AG04450 (cell line): ENCODE measurements around the gene NLRP3. TPM values are rescaled to one million over a fixed set of nuclear protein-coding genes. Genes with fewer than 3 reads are reported as not detected.

Experiments
- CTCF ChIA-PET: fragments of 300-600, 350-600 bp; formaldehyde crosslinking; extraction: SDS; loops from one replicate; lab custom pipeline; 2022; ENCODE audit warnings: antibody characterized with exemption, inconsistent platforms; lab: Charles Lee
- POLR2A ChIA-PET: fragments of 350-600 bp; formaldehyde crosslinking; extraction: SDS; loops from one replicate; lab custom pipeline; 2021; ENCODE audit warnings: antibody characterized with exemption, inconsistent platforms; lab: Yijun Ruan, JAX
- DNase-seq: peaks from one replicate; pipeline ENCODE4 v3.0.0-alpha.2; 2011; ENCODE audit warnings: low read depth, low spot score
- H3K27ac ChIP-seq: one replicate; pipeline ENCODE4 v1.5.1; 2012; ENCODE audit warnings: low read depth, low read length, control low read depth
- H3K27me3 ChIP-seq: one replicate; pipeline ENCODE4 v1.6.0; 2012; ENCODE audit warnings: low read length; ENCODE audit not compliant: control insufficient read depth, insufficient read depth
- H3K4me3 ChIP-seq: 2 replicates; pipeline ENCODE4 v1.5.1; 2011; ENCODE audit warnings: mild to moderate bottlenecking, low read depth, low read length, control low read depth
- H3K9me3 ChIP-seq: 2 replicates; pipeline ENCODE4 v1.5.1; 2012; ENCODE audit warnings: low read length; ENCODE audit not compliant: control insufficient read depth, insufficient read depth
- polyA plus RNA-seq: library from polyadenylated mRNA; depleted of rRNA; stranded (reverse); fragments of >200 nt; gene quantifications from 2 replicates; pipeline ENCODE4 v1.2.3, GENCODE V29; 2011
- TF ChIP-seq, protein P1 (sequence below): IDR thresholded peaks from 2 replicates; pipeline ENCODE4 v1.5.1; 2011; ENCODE audit warnings: low read depth, low read length, control low read depth, inconsistent platforms

Gene NLRP3
- polyA plus RNA-seq, 1 experiment = 0.06 TPM

DNA sequence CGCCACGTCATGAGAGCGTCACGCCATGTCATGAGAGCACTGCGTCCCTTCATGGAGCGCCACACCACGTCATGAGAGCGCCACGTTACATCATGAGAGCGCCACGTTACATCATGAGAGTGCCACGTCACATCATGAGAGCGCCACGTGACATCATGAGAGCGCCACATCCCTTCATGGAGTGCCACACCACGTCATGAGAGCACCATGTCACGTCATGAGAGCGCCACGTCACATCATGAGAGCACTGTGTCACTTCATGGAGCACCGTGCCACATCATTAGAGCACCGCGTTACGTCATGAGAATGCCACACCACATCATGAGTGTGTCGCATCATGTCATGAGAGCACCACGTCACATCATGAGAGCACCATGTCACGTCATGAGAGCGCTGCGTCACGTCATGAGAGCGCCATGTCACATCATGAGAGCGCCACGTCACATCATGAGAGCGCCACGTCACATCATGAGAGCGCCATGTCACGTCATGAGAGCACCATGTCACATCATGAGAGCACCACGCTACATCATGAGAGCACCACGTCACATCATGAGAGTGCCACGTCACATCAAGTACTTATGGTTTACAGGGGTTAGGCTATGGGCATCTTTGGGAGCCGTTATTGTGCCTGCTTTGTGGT, 9.8 kb upstream of the NLRP3 start:
- no peak for DNase-seq
- POLR2A ChIA-PET = no interaction called here
- Histone ChIP-seq H3K4me3 (no peak overlapping the region), H3K9me3 (peaks cover 16% of the 10 kb centered on the region), H3K27ac (no peak overlapping the region), H3K27me3 (no peaks in the 10 kb centered on the region)
- TF ChIP-seq, protein P1, sequence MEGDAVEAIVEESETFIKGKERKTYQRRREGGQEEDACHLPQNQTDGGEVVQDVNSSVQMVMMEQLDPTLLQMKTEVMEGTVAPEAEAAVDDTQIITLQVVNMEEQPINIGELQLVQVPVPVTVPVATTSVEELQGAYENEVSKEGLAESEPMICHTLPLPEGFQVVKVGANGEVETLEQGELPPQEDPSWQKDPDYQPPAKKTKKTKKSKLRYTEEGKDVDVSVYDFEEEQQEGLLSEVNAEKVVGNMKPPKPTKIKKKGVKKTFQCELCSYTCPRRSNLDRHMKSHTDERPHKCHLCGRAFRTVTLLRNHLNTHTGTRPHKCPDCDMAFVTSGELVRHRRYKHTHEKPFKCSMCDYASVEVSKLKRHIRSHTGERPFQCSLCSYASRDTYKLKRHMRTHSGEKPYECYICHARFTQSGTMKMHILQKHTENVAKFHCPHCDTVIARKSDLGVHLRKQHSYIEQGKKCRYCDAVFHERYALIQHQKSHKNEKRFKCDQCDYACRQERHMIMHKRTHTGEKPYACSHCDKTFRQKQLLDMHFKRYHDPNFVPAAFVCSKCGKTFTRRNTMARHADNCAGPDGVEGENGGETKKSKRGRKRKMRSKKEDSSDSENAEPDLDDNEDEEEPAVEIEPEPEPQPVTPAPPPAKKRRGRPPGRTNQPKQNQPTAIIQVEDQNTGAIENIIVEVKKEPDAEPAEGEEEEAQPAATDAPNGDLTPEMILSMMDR = no peak
- CTCF ChIA-PET = no interaction called here

DNA sequence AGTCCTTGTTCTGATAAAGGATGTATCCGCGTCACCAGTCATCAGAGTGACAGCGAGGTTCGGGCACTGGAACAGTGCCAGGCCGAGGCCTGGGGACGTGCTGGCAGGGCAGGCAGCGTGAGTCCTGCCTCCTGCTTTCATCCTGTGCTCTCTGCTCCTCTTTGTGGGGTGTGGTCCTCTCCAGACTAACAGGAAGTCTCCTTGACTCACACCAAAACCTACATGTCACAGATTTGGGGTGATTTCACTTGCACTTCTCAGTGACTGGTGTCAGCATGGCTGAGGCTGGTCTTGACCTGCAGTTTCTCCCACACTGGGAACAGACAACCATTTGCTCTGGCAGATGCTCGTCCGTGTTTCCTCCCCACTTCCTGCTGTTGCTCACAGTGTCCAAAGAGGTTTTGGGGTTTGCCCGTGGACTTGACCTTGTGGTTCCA, 8.8 kb upstream of the NLRP3 start:
- POLR2A ChIA-PET = no interaction called here
- TF ChIP-seq, protein P1 = no peak

DNA sequence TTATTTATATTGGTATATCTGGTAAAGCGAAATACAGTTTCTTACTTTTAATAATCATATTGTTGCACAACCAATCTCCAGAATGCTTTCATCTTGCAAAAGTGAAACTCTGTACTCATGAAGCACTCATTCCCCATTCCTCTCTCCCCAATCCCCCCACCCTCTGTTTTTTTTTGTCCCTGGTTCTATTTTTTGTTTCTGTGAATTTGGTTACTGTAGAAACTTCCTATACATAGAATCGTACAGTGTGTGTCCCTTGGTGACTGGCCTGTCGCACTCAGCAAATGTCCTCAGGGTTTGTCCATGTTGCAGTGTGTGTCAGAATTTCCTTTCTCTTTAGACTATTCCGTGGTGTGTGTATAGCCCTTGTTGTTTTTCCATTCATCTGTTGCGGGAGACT, 7.9 kb upstream of the NLRP3 start:
- Histone ChIP-seq H3K9me3 (peaks cover 16% of the 10 kb centered on the region), H3K27me3 (no peaks in the 10 kb centered on the region), H3K4me3 (no peak overlapping the region), H3K27ac (no peak overlapping the region)
- DNase-seq = no peak
- TF ChIP-seq, protein P1 = no peak
- ChIA-PET CTCF (no interaction called here), POLR2A (no interaction called here)

More for the DNA sequence above, 8.8 kb upstream of the NLRP3 start:
- CTCF ChIA-PET = no interaction called here
- H3K27ac ChIP-seq = no peak overlapping the region
- H3K27me3 ChIP-seq = no peaks in the 10 kb centered on the region
- no peak overlapping the region for H3K4me3 ChIP-seq
- peaks cover 16% of the 10 kb centered on the region for H3K9me3 ChIP-seq
- no peak for DNase-seq

DNA sequence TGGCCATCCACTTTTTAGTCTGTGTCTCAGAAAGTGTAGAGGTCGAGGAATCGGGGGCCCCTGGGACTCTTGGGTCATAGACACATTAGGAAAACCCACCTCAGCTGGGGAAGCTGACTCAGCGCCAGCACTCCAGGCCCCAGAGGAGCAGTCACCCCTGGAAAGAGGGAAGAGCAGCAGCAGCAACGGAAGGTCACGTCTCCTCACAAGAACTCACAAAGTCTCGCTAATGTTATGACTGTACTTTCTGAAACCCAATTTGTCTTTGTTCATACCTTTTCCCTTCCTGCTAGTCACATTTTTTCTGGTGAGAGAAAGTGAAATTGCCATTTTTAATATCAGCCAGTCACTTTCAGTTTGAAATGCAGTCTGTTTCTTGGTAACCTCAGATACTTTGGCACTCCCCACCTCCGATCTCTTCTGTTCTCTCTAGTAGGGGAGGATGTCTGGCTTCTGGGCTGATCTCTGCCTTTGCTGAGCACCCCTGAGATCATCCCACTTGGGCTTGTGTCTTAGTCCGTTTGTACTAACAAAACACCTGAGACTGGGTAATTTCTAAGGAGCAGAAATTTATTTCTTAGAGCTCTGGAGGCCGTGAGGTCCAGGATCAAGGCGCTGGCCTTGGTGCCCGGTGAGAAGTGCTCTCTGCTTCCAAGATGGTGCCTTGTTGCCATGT, 6.0 kb upstream of the NLRP3 start:
- Histone ChIP-seq H3K9me3 (peaks cover 16% of the 10 kb centered on the region), H3K4me3 (no peak overlapping the region), H3K27me3 (no peaks in the 10 kb centered on the region), H3K27ac (no peak overlapping the region)
- DNase-seq = no peak
- ChIA-PET CTCF (no interaction called here), POLR2A (no interaction called here)
- TF ChIP-seq, protein P1 = no peak

DNA sequence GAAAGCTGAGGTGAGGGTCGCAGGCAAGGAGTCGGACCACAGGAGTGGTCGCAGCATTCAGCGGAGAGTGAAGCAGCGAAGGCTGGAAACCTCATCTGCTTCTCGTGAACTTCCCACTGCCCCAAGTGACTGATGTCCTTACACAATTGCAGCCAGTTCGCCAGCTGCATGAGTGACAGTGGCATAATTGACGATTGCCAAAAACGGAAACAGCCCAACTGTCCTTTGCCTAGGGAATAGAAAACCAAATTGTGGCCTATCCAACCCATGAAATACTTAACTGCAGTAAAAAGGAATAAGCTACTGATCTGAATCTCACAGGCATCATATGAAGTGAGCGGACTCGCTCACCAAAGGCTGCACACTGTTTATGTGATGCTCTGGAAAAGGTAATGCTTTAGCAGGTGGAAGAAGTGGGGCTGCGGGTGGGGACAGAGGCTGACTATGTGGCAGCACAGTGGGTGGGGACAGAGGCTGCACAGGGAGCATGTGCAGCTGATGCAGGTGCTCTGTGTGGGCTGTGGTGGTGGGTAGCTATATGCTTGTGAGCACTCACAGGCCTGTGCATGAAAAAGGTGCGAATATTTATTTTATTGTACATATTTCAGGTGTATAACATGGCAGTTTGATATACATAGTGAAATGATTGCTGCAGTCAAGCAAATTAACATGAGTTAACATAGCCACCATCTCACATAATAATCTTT, 4.2 kb upstream of the NLRP3 start:
- CTCF ChIA-PET = no interaction called here
- POLR2A ChIA-PET = no interaction called here
- H3K27me3 ChIP-seq = no peaks in the 10 kb centered on the region
- DNase-seq = no peak
- peaks cover 15% of the 10 kb centered on the region for H3K9me3 ChIP-seq
- no peak overlapping the region for H3K27ac ChIP-seq
- TF ChIP-seq, protein P1 = no peak
- no peak overlapping the region for H3K4me3 ChIP-seq
